HG02678 (cell line): Measurements from ENCODE around the gene MFGE8.
"Not testable (repeated sequence)": the region's sequence is repeated elsewhere in the genome, so short reads cannot be mapped to it uniquely, and the experiment has no call there.

ENCODE experiments used
- ATAC-seq: cut with Tn5 transposase; IDR thresholded peaks from one replicate; pipeline ENCODE4 v1.9.1; 2021; ENCODE audit warnings: mild to moderate bottlenecking, moderate library complexity; ENCODE audit not compliant: unreplicated experiment

MFGE8 gene, protein sequence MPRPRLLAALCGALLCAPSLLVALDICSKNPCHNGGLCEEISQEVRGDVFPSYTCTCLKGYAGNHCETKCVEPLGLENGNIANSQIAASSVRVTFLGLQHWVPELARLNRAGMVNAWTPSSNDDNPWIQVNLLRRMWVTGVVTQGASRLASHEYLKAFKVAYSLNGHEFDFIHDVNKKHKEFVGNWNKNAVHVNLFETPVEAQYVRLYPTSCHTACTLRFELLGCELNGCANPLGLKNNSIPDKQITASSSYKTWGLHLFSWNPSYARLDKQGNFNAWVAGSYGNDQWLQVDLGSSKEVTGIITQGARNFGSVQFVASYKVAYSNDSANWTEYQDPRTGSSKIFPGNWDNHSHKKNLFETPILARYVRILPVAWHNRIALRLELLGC

DNA sequence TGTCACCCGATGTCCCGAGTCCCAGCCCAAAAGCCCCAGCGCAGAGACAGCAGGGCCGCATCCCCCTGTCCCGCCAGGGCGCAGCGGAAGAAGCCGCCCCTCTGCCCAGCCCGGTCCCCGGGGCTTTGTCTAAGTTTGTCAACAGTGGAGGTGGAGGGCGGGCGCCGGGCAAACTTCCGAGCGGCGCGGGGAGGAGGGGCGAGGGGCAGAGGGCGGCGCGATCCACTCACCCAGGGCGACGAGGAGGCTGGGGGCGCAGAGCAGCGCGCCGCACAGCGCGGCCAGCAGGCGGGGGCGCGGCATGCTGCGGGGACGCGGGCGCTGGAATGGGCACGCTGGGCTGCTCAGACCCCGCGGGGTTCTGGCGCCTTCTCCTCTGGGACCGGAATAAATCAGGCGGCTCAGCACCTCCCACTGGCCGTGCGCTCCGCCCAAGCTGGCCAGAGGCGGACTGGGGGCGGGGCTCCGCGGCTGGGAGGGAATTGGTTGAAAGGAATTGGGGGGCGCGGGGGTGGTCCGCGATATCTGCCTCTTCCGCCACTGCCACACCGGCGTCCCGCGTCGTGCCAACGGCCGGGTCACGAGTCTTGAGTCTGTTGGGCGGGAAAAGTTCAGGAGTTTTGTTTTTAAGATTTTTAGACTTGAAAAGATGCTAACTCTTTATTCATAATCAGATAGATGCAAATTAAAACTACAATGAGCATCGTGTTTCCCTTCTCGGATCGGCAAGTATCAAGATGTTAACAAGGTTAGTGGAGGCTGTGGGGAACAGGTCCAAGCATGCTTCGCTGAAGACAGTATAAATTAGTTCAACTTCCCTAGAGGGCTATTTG is at the start of gene MFGE8:
Gene MFGE8, minus strand, starts transcription at position 363 of the 833 bp plus-strand sequence. Its CDS starts 60 bp downstream, at position 303.
- ATAC-seq: peak; percentile 89

DNA sequence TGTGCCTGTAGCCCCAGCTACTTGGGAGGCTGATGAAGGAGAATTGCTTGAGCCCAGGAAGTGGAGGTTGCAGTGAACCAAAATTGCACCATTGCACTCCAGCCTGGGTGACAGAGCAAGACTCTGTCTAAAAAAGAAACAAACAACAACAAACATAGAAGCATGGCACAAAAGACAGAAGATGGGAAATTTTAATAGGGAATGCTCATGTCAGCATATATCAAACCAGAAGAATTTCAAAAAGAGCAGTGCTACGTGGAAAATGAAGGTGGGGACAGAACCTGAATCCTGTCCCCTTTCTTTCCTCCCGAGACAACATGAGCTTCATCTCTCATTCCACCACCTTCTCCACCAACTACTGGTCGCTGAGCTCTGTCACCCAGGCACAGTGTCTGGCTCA is 46.3 kb upstream of the MFGE8 start:
- no peak for ATAC-seq

DNA sequence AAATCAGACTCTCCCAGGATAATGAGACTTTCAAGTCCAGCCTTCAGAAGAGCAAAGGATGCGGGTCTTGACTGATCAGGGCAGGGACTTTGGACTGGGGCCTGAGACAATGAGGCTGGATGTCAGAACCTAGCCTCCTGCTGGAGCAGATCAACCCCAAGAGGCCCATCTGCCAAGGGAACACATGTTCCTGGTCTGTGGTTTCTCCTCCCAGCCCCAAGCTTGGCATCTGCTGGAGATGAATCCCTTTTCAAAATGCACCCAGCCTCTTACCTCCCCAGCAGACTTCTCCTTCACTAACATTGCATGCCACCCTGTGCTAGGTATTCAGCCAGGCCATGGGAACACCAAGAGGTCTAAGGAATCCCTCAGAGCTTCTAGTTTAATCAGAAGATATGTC is 43.7 kb upstream of the MFGE8 start:
- no peak for ATAC-seq

DNA sequence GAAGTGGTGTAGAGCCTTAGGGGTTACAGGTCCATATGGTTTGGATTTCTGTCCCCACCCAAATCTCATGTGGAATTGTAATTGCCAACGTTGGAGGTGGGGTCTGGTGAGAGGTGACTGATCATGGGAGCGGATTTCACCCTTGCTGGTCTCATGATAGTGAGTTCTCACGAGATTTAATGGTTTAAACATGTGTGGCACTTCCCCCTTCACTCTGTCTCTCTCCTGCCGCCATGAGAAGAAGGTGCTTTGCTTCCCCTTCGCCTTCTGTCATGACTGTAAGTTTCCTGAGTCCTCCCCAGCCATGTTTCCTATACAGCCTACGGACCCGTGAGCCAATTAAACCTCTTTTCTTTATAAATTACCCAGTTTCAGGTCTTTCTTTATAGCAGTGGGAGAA is 43.1 kb upstream of the MFGE8 start:
- ATAC-seq: no peak

DNA sequence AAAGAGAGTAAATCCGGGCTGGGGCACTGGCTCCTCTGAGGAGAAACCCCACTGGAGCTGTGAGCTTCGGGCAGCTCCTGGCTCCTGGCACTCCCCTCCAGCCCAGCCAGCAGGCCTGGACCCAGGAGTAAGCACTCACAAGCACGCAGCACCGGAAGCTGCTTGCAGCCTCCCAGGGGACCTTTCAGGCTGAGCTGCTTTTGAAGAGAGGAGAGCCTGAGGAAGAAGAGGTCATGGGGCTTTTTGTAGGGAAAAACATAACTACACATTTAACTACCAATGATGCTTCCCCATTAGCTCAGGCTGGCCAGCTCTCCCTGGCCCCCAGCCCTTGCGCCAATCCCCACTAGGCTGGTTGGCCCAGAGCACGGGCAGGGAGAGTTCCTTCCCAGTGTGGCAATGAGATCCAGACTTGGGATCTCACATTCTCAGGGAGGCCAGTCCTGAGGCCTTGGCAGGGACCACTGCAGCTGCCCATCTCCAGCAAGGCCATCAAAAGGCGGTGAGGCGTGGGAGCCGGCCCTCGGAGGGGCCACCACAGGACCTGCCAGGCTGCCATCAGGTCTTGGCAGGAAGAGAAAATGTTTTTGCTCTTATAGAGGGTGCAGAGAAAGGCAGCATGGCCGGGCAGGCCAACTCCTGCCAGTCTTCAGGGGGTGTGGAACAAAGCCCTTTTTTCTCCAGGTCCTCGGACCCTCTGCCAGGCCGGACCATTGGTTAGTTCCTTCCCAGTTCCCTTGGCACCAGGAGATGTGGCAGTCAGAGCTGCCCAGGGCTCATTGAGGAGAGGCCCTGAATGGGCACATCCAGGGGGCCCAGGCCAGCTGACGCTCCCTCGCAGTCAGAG is 41.5 kb upstream of the MFGE8 start:
- no peak for ATAC-seq

DNA sequence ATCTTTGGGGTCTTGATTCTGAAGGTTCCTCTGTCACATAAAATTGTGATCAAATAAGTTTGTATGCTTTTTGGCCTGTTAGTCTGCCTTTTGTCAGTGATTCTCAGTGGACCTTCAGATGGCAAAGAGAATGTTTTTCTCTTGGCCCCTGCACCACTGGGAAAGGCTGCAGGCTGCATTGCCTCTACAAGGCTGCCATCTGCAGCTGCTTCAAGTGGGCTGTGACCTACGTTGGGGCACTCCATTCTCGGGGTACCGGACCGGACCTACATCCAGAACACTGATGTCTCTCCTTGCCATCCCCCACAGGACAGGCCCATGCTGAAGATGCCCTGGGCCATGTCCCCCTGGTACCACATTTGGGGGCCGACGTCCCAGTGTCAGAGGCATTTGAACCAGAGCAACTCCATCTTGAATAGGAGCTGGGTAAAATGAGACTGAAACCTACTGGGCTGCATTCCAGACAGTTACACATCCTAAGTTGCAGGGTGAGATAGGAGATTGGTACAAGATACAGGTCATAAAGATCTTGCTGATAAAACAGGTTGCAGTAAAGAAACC is 37.5 kb upstream of the MFGE8 start:
- no peak for ATAC-seq

DNA sequence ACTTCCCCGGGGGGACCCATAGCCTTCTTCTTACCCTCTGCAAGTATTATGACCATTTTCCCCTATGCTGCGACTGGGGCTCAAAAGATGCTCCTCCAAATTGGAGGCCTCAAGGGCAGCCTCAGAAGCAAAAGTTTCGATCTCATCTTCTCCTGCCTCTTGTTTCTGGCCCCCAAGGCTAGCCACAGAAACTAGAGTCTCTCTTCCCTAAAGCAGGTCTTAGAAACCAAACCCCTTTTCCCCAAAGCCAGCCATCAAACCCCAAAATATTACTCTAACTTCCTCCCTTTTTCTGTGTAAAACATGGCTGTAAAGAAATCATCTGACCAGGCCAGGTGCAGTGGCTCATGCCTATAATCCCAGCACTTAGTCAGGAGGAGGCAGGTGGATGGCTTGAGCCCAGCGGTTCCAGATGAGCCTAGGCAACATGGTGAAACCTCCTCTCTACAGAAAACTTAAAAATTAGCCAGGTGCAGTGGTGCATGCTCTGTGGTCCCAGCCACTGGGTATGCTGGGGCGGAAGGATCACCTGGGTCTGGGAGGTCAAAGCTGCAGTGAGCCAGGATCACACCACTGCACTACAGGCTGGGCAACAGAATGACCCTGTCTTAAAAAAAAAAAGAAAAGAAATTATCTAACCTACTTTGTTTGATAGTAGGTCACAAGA is 36.7 kb upstream of the MFGE8 start:
- ATAC-seq: peak; percentile 86

DNA sequence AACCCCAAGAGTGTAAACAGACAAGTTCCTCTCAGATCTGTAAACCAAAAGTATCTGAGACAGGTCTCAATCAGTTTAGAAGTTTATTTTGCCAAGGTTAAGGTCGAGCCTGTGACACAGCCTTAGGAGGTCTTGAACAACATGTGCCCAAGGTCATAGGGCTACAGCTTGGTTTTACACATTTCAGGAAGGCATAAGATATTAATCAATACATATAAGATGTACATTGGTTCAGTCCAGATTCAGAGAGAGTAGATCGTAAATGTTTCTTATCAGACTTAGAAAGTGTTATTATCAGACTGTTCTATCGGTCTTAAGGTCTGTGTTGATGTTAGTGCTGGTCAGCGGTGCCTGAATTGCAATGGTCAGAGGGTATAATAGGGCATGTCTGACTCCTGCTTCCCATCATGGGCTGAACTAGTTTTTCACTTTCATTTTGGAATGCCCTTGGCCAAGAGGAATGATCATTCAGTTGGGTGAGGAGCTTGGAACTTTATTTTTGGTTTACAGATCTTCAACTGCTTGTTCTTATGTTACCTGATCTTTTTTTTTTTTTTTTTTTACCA is 27.0 kb upstream of the MFGE8 start:
- ATAC-seq: no peak

DNA sequence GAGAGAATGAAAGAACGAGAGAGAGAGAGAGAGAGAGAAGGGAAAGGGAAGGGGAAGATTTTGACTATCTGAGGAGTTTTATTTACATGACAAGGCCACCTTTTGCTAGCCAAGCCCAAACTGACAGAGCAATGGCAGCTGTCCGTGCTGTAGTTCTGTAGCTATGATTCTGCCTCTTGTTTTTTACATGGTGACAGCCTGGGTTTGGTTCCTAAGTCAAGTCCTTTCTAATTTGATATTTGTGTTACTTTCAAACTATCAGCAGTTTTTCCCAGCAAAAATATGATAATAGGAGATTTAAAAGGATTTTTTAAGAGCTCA is 26.3 kb upstream of the MFGE8 start:
- ATAC-seq: no peak

DNA sequence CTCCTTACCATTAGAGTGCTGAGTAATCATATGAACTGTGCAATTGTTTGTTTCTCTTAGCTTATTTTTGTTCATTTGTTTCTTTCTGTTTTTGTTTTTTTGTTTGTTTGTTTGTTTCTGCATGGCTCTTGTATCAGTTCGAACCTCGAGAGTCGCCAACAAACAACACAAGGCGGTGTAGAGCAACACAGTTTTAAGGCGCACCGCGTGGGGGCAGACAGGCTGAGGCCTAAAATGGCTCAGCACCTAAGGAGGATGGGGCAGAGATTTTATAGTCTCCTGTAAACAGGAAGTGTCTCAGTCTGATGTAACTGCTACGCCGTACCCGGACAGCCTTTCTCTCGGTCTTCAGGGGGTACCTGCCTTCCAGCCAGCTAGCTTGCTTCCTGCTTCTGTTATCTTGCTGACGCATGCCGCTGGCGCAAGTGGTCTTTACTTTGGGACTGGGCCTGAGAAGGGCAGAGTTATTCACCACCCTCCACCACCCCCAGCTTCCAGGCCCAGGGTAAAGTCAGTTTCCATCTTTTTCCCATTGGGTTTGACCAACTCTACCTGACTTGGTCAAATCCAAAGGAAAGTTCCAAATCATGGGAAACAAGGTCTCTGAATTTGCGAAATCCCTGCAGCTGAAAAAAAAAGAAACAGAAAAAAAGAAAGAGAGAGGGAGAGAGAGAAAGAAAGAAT is 25.8 kb upstream of the MFGE8 start:
- ATAC-seq: no peak

DNA sequence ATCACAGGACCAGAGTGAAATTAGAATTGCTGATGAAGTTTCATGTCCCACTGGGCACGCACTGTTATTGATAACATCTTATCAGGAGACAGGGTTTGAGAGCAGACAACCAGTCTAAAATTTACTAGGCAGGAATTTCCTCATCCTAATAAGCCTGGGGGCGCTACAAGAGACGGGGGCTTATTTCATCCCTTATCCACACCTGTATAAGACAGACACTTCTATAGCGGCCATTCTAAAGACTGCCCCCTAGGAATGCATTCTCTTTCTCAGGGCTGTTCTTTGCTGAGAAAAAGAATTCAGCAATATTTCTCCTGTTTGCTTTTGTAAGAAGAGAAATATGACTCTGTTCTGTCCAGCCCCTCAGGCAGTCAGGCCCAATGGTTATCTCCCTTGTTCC is 21.3 kb upstream of the MFGE8 start:
- ATAC-seq: not testable (repeated sequence)

DNA sequence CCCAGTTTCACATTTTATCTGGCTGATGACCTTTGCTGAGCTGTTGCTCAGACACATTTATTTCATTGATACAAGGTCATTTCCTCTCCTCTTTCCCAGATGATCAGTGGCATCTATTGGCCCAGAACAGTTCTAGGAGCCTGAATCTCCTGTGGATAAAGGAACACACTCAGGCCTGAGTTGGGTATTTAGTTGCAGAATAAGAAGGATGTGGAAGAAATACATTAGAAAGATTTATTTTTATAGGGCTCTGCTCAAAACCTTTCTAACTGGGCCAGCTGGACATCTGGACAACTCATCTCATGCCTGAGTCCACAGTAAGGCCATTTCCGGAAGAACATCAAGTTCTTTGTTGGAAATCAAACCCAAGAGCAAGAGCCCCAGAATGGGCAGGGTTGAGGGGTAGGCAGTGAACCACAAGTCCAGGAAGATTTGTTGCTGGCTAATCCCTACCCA is 19.7 kb upstream of the MFGE8 start:
- no peak for ATAC-seq

DNA sequence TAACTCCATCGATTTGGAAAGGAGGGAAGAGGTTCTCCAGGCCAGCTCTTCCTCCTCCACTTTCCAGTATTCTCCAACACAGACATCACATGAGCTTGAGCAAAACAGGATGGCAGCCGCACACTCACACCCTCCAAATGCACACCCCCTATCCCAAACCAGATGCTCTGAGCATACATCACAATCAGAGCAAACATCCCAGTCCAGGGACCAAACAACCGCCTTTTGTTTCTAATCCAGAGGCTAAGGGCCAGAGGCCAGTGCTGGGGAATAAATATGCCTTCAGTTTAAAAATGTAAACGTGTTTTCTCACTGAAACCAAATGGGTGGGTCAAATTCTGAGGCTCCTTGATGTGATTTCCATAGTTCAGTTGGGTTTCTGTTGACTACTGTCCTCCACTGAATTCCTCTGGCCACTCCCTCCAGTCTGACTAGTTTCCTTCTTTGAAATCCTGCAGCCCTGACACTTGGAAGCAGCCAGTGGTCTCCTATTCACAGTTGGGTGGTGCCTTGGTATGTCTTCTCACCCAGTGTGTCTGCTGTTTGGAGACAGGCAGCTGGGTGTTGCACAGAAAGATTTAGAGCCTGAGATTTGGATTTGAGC is 19.2 kb upstream of the MFGE8 start:
- ATAC-seq: no peak

DNA sequence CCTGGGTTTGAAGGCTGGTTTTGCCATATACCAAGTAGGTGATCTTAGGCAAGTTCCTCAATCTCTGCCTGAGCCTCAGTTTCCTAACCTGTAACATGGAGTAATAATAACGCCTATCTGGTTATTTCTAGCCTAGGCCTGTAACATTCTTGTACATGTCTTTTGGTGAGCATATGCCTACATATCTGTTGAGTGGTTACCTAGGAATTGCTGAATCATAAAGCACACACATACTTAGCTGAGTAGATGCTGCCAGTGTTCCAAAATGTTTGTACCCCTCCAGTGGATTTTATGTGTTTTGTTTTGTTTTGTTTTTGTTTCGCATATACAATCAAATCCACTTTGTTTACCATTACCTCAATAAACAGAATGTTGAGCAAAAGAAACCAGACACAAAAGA is 17.4 kb upstream of the MFGE8 start:
- ATAC-seq: no peak

DNA sequence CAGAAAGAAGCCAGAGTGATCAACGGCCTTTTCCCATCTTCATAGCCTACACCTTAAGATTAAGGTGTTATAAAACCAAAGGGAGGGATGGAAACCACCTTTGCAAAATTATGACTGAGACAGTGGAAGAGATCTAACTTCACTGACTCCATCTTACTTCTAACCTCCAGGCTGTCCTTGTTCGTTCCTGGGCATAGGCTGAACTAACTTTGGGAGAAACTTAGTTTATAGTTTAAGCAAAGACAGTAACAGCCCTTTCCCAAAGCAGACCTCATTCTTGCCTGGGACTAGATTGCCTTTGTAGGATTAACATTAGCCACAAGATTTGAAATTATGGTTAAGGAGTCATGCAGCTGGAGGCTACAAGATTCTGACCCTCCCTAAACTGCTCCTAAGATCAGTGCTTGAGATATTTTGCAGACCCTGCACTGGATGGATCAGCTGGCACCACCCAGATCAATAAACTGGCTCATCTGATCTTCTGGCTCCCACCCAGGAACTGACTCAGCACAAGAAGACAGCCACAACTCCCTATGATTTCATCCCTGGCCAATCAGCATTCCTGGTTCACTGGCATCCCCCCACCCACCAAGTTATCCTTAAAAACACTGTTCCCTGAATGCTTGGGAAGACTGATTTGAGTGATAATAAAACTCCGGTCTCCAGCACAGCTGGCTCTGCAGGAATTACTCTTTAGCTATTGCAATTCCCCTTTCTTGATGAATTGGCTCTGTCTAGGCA is 16.3 kb upstream of the MFGE8 start:
- not testable (repeated sequence) for ATAC-seq

DNA sequence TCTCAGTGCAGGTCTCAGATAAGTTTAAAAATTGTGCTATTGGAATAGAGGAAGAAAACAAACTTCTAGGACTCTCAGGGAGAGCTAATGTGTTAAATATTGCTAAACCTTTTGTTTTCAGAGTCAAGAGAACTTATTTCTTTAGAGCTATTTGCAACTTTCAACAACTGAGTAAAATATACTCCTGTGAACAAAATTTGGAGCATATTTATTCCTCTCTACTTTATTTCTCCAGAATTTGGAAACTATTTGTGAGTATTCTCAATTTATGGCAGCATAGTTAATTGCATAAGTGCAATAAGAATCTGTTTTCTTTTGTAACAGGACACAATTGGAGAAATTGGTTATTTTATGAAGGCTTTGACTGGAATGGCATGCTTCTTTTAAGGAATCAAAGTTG is 15.0 kb upstream of the MFGE8 start:
- not testable (repeated sequence) for ATAC-seq

DNA sequence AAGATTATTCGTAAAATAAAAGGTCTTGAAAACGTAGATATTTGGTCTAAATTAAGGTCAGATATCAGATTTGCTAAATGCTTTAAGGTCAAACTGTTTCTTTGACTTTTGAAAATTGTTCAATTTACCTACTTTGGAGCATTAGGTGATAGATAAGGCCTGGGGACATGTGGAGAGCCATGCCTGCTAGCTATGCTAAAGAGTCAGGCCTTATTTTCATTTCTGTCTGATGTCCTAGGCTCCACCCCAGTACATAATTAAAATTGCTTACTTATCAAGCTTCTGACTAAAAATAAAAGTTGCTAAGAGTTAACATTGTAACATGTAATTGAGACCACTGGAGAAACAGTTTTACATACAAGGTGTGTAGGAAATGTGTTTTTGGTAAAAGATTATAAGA is 12.5 kb upstream of the MFGE8 start:
- ATAC-seq: not testable (repeated sequence)

DNA sequence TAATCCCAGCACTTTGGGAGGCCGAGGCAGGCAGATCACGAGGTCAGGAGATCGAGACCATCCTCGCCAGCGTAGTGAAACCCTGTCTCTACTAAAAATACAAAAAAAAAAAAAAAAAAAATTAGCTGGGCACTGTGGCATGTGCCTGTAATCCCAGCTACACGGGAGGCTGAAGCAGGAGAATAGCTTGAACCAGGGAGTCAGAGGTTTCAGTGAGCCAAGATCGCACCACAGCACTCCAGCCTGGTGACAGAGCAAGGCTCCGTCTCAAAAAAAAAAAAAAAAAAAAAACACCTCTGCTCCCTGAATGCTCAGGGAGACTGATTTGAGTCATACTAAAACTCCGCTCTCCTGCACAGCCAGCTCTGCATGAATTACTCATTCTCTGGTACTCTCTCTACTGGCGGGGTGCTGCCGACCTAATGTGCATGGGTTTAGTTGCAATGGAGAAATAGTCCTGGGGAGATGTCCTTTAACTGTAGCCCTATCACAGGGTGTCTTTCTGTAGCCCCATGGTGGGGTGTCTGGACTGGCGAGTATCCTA is 7.8 kb upstream of the MFGE8 start:
- ATAC-seq: peak; percentile 54
